Endothelial cell (in vitro differentiated cells): ENCODE measurements around the gene CADM1. TPM values are rescaled to one million over a fixed set of nuclear protein-coding genes. Genes with fewer than 3 reads are reported as not detected.

Experiments
- DNase-seq: peaks from one replicate; pipeline ENCODE4 v3.0.0; 2021; ENCODE audit warnings: low spot score
- H3K27ac Mint-ChIP-seq: one replicate; pipeline ENCODE4 v1.8.0; 2021; ENCODE audit warnings: mixed read lengths, inconsistent platforms; ENCODE audit not compliant: unreplicated experiment
- H3K27me3 Mint-ChIP-seq: one replicate; pipeline ENCODE4 v1.8.0; 2021; ENCODE audit warnings: mild to moderate bottlenecking, moderate library complexity, mixed read lengths, inconsistent platforms; ENCODE audit not compliant: unreplicated experiment
- H3K36me3 Mint-ChIP-seq: one replicate; pipeline ENCODE4 v1.8.0; 2021; ENCODE audit warnings: mild to moderate bottlenecking, low read depth, mixed read lengths, inconsistent platforms; ENCODE audit not compliant: unreplicated experiment
- H3K4me1 Mint-ChIP-seq: one replicate; pipeline ENCODE4 v1.8.0; 2021; ENCODE audit warnings: mild to moderate bottlenecking, mixed read lengths, inconsistent platforms; ENCODE audit not compliant: unreplicated experiment
- H3K4me3 Mint-ChIP-seq: one replicate; pipeline ENCODE4 v1.8.0; 2021; ENCODE audit warnings: mild to moderate bottlenecking, mixed read lengths, inconsistent platforms; ENCODE audit not compliant: unreplicated experiment
- H3K9me3 Mint-ChIP-seq: one replicate; pipeline ENCODE4 v1.8.0; 2021; ENCODE audit warnings: mixed read lengths, inconsistent platforms; ENCODE audit not compliant: unreplicated experiment
- total RNA-seq: library from RNA; stranded (reverse); fragmentation: NEBNext Ultra II Directional; extraction: Animal tissue kit (Norgen Biotek cat#: 25700); gene quantifications from one replicate; pipeline ENCODE4 v1.2.1, GENCODE V29; 2021; ENCODE audit not compliant: unreplicated experiment
- TF ChIP-seq, protein P1 (sequence below): fragments of 200-600 bp; sonication (generic); IDR thresholded peaks from one replicate; pipeline ENCODE4 v1.5.0; 2021; ENCODE audit warnings: antibody characterized with exemption; ENCODE audit not compliant: unreplicated experiment

The CADM1 gene
- total RNA-seq, 1 donor from 2014 or later, result 65.5 TPM

GRCh38 chr11:115361025-115361424, 143.2 kb downstream of the CADM1 start:
- Mint-ChIP-seq H3K4me1 (peaks cover 9% of the 10 kb centered on the region), H3K27me3 (no peaks in the 10 kb centered on the region), H3K36me3 (no peaks in the 10 kb centered on the region), H3K9me3 (no peaks in the 10 kb centered on the region), H3K27ac (no peak overlapping the region), H3K4me3 (no peak overlapping the region)
- DNase-seq, result no peak
- TF ChIP-seq, protein P1, sequence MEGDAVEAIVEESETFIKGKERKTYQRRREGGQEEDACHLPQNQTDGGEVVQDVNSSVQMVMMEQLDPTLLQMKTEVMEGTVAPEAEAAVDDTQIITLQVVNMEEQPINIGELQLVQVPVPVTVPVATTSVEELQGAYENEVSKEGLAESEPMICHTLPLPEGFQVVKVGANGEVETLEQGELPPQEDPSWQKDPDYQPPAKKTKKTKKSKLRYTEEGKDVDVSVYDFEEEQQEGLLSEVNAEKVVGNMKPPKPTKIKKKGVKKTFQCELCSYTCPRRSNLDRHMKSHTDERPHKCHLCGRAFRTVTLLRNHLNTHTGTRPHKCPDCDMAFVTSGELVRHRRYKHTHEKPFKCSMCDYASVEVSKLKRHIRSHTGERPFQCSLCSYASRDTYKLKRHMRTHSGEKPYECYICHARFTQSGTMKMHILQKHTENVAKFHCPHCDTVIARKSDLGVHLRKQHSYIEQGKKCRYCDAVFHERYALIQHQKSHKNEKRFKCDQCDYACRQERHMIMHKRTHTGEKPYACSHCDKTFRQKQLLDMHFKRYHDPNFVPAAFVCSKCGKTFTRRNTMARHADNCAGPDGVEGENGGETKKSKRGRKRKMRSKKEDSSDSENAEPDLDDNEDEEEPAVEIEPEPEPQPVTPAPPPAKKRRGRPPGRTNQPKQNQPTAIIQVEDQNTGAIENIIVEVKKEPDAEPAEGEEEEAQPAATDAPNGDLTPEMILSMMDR, result no peak

GRCh38 chr11:115360186-115360824, 143.9 kb downstream of the CADM1 start:
- Mint-ChIP-seq H3K27me3 (no peaks in the 10 kb centered on the region), H3K4me1 (peaks cover 10% of the 10 kb centered on the region), H3K9me3 (no peaks in the 10 kb centered on the region), H3K27ac (no peak overlapping the region), H3K4me3 (no peak overlapping the region), H3K36me3 (no peaks in the 10 kb centered on the region)
- no peak for DNase-seq
- TF ChIP-seq, protein P1, result peak; percentile 37

DNA sequence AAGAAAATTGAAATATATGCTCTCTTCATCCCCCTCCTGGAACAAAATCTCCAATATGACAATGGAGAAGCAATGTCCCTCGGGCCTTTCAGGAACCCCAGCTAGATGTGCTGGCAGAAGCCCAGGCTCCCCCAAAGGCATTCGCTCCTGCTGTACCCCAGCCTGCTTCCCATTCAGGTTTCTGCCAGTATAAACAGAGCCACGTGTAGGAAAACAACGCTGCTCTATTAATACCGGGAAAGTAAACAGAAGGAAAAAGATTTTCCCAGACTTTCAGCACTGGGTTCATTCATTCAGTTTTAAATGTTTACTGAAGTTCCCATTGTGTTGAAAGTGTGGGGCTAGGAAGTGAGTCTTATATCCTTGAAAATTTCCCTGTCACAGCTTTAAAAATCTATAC, 147.1 kb downstream of the CADM1 start:
- TF ChIP-seq, protein P1, result no peak
- Mint-ChIP-seq H3K36me3 (no peaks in the 10 kb centered on the region), H3K4me1 (peaks cover 7% of the 10 kb centered on the region), H3K9me3 (no peaks in the 10 kb centered on the region), H3K27ac (no peak overlapping the region), H3K4me3 (no peak overlapping the region), H3K27me3 (no peaks in the 10 kb centered on the region)
- no peak for DNase-seq

- Mint-ChIP-seq H3K27ac (no peak overlapping the region), H3K4me3 (no peak overlapping the region), H3K36me3 (no peaks in the 10 kb centered on the region), H3K9me3 (no peaks in the 10 kb centered on the region), H3K27me3 (no peaks in the 10 kb centered on the region), H3K4me1 (peaks cover 17% of the 10 kb centered on the region)
- no peak for DNase-seq
- TF ChIP-seq, protein P1, result no peak
These were observed 151.3 kb downstream of the CADM1 start for GRCh38 chr11:115352805-115353485.

GRCh38 chr11:115349335-115350017, 154.7 kb downstream of the CADM1 start:
- TF ChIP-seq, protein P1, result no peak
- no peak overlapping the region for H3K4me3 Mint-ChIP-seq
- H3K36me3 Mint-ChIP-seq, result no peaks in the 10 kb centered on the region
- H3K27ac Mint-ChIP-seq, result no peak overlapping the region
- no peaks in the 10 kb centered on the region for H3K9me3 Mint-ChIP-seq
- H3K27me3 Mint-ChIP-seq, result no peaks in the 10 kb centered on the region
- peaks cover 10% of the 10 kb centered on the region for H3K4me1 Mint-ChIP-seq
- DNase-seq, result no peak
